Mammary epithelial cell (primary cell): Measurements from ENCODE around the gene DHX34.

Experiments
- CTCF ChIP-seq, 2 donors: IDR thresholded peaks in 1 of 2; conservative IDR thresholded peaks in 1 of 2; 2 replicates each; pipeline ENCODE4 v1.5.1; 2011 to 2012; ENCODE audit warnings: inconsistent platforms in 2 of 2, low read length in 2 of 2, mild to moderate bottlenecking in 2 of 2, control low read depth in 1 of 2, low read depth in 1 of 2; ENCODE audit not compliant: insufficient read depth in 1 of 2; ENCODE audit errors: extremely low read depth in 1 of 2
- EZH2 ChIP-seq: IDR thresholded peaks from 2 replicates; pipeline ENCODE4 v1.6.1; 2012; ENCODE audit warnings: low read length, inconsistent platforms, borderline replicate concordance

GRCh38 chr19:47389150-47389556 is 40.0 kb downstream of the DHX34 start:
- no peak for TF ChIP-seq CTCF (conservative IDR thresholded peaks at IDR 0.05 in 1 of 2, IDR thresholded peaks at IDR 0.05 in 1 of 2; ENCODE audit: extremely low read depth in 1 of 2, insufficient read depth in 1 of 2, low read depth in 1 of 2, low read length in 2 of 2)
- no peak for TF ChIP-seq EZH2
